Parathyroid adenoma (tissue), 2 donors: ENCODE results near the gene GJA10.

Experiments used
- H2AFZ ChIP-seq: fragments of 300-600 bp; sonication (generic); one replicate; pipeline ENCODE4 v1.7.0; 2017; ENCODE audit warnings: antibody characterized with exemption, mild to moderate bottlenecking
- H3K27ac ChIP-seq: fragments of 300-600 bp; sonication (generic); one replicate; pipeline ENCODE4 v1.7.0; 2017
- H3K27me3 ChIP-seq: fragments of 300-600 bp; sonication (generic); one replicate; pipeline ENCODE4 v1.7.0; 2017; ENCODE audit warnings: low read length; ENCODE audit not compliant: control insufficient read depth, insufficient read depth
- H3K36me3 ChIP-seq: fragments of 300-600 bp; sonication (generic); one replicate; pipeline ENCODE4 v1.7.0; 2017; ENCODE audit warnings: low read length; ENCODE audit not compliant: control insufficient read depth, insufficient read depth
- H3K4me1 ChIP-seq: fragments of 300-600 bp; sonication (generic); one replicate; pipeline ENCODE4 v1.7.0; 2017; ENCODE audit warnings: control low read depth
- H3K4me2 ChIP-seq: fragments of 300-600 bp; sonication (generic); one replicate; pipeline ENCODE4 v1.7.0; 2017; ENCODE audit warnings: low read length
- H3K4me3 ChIP-seq: fragments of 300-600 bp; sonication (generic); one replicate; pipeline ENCODE4 v1.7.0; 2017; ENCODE audit warnings: low read depth, low read length
- H3K79me2 ChIP-seq: fragments of 300-600 bp; sonication (generic); one replicate; pipeline ENCODE4 v1.7.0; 2017; ENCODE audit warnings: control low read depth
- H3K9ac ChIP-seq: fragments of 300-600 bp; sonication (generic); one replicate; pipeline ENCODE4 v1.7.0; 2017; ENCODE audit warnings: mild to moderate bottlenecking
- H3K9me3 ChIP-seq: fragments of 300-600 bp; sonication (generic); one replicate; pipeline ENCODE4 v1.7.0; 2017; ENCODE audit warnings: low read length; ENCODE audit not compliant: control insufficient read depth
- CTCF ChIP-seq: fragments of 300-600 bp; sonication (generic); IDR thresholded peaks from one replicate; pipeline ENCODE4 v1.7.0; 2017; ENCODE audit warnings: antibody characterized with exemption, mild to moderate bottlenecking
- donor health status: primary hyperparathyroidism.

The GJA10 gene

DNA sequence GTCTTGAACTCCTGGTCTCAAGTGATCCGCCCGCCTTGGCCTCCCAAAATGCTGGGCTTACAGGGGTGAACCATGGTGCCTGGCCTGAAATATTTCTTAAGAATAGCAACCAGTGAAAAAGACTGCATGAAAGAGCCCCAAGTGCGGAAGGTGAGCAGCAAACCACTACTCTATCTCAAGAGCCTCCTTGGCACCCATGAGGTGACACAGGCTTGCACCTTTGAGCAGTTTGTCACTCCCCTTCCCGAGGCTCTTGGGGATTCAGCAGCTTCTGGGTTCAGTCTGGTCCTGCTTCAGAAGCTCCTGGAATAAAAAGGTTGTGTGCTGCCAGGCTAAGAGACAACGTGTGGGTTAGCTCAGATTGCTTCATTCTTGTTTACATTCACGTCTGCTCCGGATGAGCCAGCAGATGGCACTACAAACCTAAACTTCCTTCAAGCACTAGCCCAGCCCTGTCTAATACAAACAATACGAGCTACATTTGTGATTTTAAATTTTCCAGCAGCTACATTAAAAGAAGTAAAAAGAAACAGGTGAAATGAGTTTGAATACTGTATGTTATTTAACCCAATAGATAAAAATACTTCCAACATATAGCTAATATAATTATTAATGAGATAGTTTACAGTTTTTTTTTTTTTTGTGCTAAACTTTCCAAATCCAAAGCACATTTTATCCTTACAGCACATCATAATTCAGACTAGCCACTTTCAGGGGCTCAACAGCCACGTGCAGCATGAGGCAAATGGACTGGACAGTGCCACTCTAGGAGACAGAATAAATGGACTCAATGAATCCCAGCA lies 46.2 kb downstream of the GJA10 start:
- no peaks in the 10 kb centered on the region for H3K36me3 ChIP-seq
- H3K4me2 ChIP-seq, result no peak overlapping the region
- no peak overlapping the region for H3K27ac ChIP-seq
- H3K9ac ChIP-seq, result no peak overlapping the region
- H3K79me2 ChIP-seq, result peaks cover 3% of the 10 kb centered on the region
- H3K27me3 ChIP-seq, result no peaks in the 10 kb centered on the region
- no peaks in the 10 kb centered on the region for H3K4me1 ChIP-seq
- no peaks in the 10 kb centered on the region for H3K9me3 ChIP-seq
- H2AFZ ChIP-seq, result no peak overlapping the region
- peak; percentile 62 for TF ChIP-seq CTCF
- H3K4me3 ChIP-seq, result no peak overlapping the region

DNA sequence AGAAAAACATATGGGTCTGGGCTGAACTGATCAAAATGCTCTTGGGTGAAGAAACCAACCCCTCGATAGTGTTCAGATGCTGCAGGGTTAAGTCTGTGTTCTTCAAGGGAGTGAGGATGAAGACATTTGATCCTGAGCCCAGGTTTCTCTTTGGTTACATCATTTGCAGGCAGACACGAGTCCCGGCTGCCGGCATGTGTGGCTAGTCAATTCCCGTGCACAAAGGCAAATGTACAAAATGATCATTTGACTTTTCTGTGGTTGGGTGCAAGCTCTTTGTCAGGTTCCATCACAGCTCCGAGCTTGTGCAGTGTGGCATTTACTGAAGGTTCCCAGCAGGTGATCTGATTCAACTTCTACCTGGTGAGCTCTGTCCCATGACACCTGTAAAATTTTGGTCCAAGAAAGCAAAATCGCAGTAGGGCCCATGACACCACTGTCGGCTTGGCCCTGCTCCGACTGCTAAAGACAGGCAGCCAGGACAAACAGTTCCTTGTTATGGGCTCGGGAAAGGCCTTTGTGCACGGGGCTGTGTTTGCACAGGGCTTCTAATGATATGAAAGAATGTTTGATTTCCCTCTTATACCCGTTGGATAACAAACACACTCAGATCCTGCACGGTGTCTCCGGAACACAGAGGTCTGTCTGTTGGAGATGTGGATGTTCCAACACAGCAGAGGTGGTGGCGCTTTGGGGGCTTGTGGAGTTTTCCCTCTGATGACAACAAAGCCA lies 46.9 kb downstream of the GJA10 start:
- TF ChIP-seq CTCF, result no peak
- no peak overlapping the region for H3K4me2 ChIP-seq
- H3K9me3 ChIP-seq, result no peaks in the 10 kb centered on the region
- H3K4me1 ChIP-seq, result no peaks in the 10 kb centered on the region
- H3K9ac ChIP-seq, result no peak overlapping the region
- no peak overlapping the region for H2AFZ ChIP-seq
- no peak overlapping the region for H3K27ac ChIP-seq
- no peaks in the 10 kb centered on the region for H3K36me3 ChIP-seq
- H3K27me3 ChIP-seq, result no peaks in the 10 kb centered on the region
- H3K79me2 ChIP-seq, result peaks cover 3% of the 10 kb centered on the region
- no peak overlapping the region for H3K4me3 ChIP-seq

DNA sequence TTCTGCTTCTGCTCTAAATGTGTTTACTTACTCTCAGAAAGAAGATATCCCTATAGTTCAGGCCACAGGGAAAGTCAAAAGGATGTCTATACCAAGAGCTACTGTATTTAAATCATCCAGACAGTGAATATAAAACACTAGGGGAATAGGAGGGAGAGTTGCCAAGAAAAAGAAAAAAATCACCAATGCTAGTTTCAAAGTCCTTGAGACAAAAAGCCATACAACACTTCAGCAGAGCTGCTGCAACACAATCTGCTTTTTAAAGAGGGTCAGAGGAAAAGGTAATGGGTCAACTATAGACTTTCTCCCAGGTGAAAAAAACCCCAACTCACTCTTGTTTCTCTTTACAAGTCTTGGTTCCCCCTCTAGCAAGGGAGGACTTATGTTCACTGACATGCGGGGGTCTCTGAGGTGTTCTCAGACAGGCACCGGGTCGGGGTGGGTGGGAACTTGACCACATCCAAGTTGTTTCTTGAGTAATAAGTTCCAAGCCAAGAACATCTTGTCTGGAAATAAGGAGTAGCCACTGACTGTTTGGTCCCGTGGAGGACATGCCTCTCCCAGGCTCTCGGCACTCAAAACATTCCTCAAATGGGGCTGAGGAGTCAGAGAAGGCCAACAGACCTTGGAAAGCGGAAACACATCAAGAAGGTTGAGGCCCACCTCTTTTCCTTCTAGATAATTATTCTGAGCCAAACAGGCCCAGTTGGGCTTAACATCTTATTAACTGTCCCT lies 47.7 kb downstream of the GJA10 start:
- H3K9me3 ChIP-seq, result no peaks in the 10 kb centered on the region
- no peaks in the 10 kb centered on the region for H3K4me1 ChIP-seq
- no peaks in the 10 kb centered on the region for H3K27me3 ChIP-seq
- no peak overlapping the region for H3K4me2 ChIP-seq
- H2AFZ ChIP-seq, result no peak overlapping the region
- no peaks in the 10 kb centered on the region for H3K36me3 ChIP-seq
- H3K4me3 ChIP-seq, result no peak overlapping the region
- H3K9ac ChIP-seq, result no peak overlapping the region
- TF ChIP-seq CTCF, result no peak
- no peak overlapping the region for H3K27ac ChIP-seq
- H3K79me2 ChIP-seq, result peaks cover 3% of the 10 kb centered on the region

DNA sequence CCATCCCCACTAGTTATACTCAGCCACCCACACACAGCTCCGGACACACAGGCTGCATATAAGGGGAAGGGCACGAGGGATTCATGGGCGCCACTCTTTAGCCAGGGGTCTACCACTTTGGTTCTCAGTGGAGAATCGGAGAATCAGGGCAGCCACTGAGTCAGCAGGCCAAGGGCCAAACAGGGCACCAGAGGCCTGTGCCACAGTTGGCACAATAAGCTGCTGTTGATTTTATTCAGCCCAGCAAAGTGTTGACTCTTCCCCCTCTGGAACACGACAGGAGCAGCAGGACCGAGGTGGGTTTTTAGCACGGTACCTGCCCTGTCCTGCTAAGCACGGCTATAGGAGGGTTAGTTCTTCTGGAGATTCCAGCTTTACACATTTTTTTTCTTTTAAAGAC lies 48.3 kb downstream of the GJA10 start:
- peaks cover 3% of the 10 kb centered on the region for H3K79me2 ChIP-seq
- H3K36me3 ChIP-seq, result no peaks in the 10 kb centered on the region
- H3K27ac ChIP-seq, result no peak overlapping the region

More for the DNA sequence above, 48.3 kb downstream of the GJA10 start:
- no peaks in the 10 kb centered on the region for H3K27me3 ChIP-seq
- no peaks in the 10 kb centered on the region for H3K4me1 ChIP-seq
- H2AFZ ChIP-seq, result no peak overlapping the region
- no peak for TF ChIP-seq CTCF
- H3K4me3 ChIP-seq, result no peak overlapping the region
- H3K9me3 ChIP-seq, result no peaks in the 10 kb centered on the region
- H3K4me2 ChIP-seq, result no peak overlapping the region
- no peak overlapping the region for H3K9ac ChIP-seq
